Colonic mucosa (tissue), 4 donors: Measurements from ENCODE around the gene STOX1. TPM values are rescaled to one million over a fixed set of nuclear protein-coding genes. Genes with fewer than 3 reads are reported as not detected.
"Not testable (repeated sequence)": the region's sequence is repeated elsewhere in the genome, so short reads cannot be mapped to it uniquely, and the experiment has no call there.

Source experiments
- DNase-seq: peaks from one replicate; pipeline ENCODE4 v3.0.0-alpha.2; 2020
- H3K27ac ChIP-seq: fragments of 200-600 bp; one replicate; pipeline ENCODE4 v1.8.0; 2021
- H3K27me3 ChIP-seq: fragments of 200-600 bp; one replicate; pipeline ENCODE4 v1.8.0; 2021
- H3K36me3 ChIP-seq: fragments of 200-600 bp; one replicate; pipeline ENCODE4 v1.8.0; 2021
- H3K4me1 ChIP-seq: fragments of 200-600 bp; one replicate; pipeline ENCODE4 v1.8.0; 2021; ENCODE audit warnings: mild to moderate bottlenecking
- H3K4me3 ChIP-seq: fragments of 200-600 bp; one replicate; pipeline ENCODE4 v1.8.0; 2021
- H3K9ac ChIP-seq, 2 donors: one replicate each; pipeline ENCODE4 v1.7.0; 2013; ENCODE audit warnings: control low read depth in 2 of 2, low read depth in 2 of 2, low read length in 2 of 2
- H3K9me3 ChIP-seq: fragments of 200-600 bp; one replicate; pipeline ENCODE4 v1.8.0; 2021
- intact Hi-C: fragments of 100-400 bp; cut with DNase I; formaldehyde crosslinking; loops from one replicate; pipeline ENCODE4 v1.14.1; 2022
- total RNA-seq, 2 donors: library from RNA; stranded (reverse); fragmentation: NEBNext Ultra II Directional in 1 of 2; extraction: Animal tissue kit (Norgen Biotek cat#: 25700) in 1 of 2; gene quantifications; one replicate each; pipeline ENCODE4 v1.2.1, GENCODE V29; 2021
- TF ChIP-seq, protein P1 (sequence below): fragments of 200-600 bp; IDR thresholded peaks from one replicate; pipeline ENCODE4 v1.8.0; 2022; ENCODE audit warnings: antibody characterized with exemption, mild to moderate bottlenecking
- donor health status: healthy.
- donor health status: DM: no; HTN: no; CAD: no.
- donor health status: DM: no; HTN: no; CAD: no.

STOX1 gene
- total RNA-seq, 2 donors from 2014 or later: 0.74 to 3.2 TPM

DNA sequence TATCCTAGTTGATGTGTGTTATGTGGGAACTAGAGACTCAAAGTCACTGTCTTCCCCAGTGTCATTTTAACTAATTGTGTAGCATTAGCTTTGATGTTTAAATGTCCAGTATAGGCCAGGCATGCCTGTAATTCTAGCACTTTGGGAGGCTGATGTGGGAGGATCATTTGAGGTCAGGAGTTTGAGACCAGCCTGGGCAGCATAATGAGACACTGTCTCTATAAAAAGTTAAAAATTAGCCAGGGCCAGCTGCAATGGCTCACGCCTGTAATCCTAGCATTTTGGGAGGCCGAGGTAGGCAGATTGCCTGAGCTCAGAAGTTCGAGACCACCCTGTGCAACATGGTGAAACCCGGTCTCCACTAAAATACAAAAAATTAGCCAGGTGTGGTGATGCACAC, 98.2 kb downstream of the STOX1 start:
- no peaks in the 10 kb centered on the region for H3K27me3 ChIP-seq
- no peak overlapping the region for H3K4me3 ChIP-seq
- intact Hi-C loops: no loop called here
- no peaks in the 10 kb centered on the region for H3K36me3 ChIP-seq
- H3K9me3 ChIP-seq: no peaks in the 10 kb centered on the region
- H3K4me1 ChIP-seq: no peaks in the 10 kb centered on the region
- TF ChIP-seq, protein P1, sequence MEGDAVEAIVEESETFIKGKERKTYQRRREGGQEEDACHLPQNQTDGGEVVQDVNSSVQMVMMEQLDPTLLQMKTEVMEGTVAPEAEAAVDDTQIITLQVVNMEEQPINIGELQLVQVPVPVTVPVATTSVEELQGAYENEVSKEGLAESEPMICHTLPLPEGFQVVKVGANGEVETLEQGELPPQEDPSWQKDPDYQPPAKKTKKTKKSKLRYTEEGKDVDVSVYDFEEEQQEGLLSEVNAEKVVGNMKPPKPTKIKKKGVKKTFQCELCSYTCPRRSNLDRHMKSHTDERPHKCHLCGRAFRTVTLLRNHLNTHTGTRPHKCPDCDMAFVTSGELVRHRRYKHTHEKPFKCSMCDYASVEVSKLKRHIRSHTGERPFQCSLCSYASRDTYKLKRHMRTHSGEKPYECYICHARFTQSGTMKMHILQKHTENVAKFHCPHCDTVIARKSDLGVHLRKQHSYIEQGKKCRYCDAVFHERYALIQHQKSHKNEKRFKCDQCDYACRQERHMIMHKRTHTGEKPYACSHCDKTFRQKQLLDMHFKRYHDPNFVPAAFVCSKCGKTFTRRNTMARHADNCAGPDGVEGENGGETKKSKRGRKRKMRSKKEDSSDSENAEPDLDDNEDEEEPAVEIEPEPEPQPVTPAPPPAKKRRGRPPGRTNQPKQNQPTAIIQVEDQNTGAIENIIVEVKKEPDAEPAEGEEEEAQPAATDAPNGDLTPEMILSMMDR: no peak
- H3K27ac ChIP-seq: no peak overlapping the region
- DNase-seq: no peak
- no peak overlapping the region for H3K9ac ChIP-seq

DNA sequence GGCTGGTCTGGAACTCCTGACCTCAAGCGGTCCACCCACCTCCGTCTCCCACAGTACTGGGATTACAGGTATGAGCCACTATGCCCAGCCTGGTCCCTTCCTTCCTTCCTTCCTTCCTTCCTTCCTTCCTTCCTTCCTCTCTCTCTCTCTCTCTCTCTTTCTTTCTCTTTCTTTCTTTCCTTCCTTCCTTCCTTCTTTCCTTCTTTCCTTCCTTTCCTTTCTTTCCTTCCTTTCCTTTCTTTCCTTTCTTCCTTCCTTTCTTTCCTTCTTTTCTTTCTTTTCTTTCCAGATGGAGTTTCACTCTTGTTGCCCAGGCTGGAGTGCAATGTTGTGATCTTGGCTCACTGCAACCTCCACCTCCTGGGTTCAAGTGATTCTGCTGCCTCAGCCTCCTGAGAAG, 101.8 kb downstream of the STOX1 start:
- intact Hi-C loops: not testable (repeated sequence)

DNA sequence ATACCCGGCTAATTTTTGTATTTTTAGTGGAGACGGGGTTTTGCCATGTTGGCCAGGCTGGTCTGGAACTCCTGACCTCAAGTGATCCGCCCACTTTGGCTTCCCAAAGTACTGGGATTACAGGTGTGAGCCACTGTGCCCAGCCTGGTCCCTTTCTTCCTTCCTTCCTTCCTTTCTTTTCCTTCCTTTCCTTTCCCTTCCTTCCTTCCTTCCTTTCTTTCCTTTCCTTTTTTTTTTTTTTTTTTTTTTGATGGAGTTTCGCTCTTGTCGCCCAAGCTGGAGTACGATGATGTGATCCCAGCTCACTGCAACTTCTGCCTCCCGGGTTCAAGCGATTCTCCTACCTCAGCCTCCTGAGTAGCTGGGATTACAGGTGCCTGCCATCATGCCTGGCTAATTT, 102.6 kb downstream of the STOX1 start:
- DNase-seq, H3K9me3 ChIP-seq, H3K9ac ChIP-seq, H3K4me1 ChIP-seq, H3K4me3 ChIP-seq, H3K36me3 ChIP-seq, H3K27ac ChIP-seq, H3K27me3 ChIP-seq, intact Hi-C loops: not testable (repeated sequence)

More for the DNA sequence above, 101.8 kb downstream of the STOX1 start:
- H3K4me1 ChIP-seq, H3K27me3 ChIP-seq, H3K4me3 ChIP-seq, H3K27ac ChIP-seq, H3K9ac ChIP-seq, H3K36me3 ChIP-seq, H3K9me3 ChIP-seq, DNase-seq: not testable (repeated sequence)

DNA sequence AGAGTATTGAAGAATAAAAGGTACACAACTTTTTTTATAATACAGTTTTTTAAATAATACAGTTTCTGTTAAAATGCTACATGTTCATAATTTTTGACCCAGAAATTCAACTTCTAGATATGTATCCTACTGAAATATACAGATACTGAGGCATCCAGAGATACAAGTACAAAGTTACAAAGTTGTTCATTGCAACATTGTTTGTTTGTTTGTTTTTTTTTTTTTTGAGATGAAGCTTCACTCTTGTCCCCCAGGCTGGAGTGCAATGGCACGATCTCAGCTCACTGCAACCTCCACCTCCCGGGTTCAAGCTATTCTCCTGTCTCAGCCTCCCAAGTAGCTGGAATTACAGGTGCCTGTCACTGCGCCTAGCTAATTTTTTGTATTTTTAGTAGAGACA, 105.5 kb downstream of the STOX1 start:
- H3K27ac ChIP-seq, H3K4me3 ChIP-seq, H3K4me1 ChIP-seq, intact Hi-C loops, H3K9ac ChIP-seq, H3K9me3 ChIP-seq, DNase-seq, H3K36me3 ChIP-seq, H3K27me3 ChIP-seq: not testable (repeated sequence)

DNA sequence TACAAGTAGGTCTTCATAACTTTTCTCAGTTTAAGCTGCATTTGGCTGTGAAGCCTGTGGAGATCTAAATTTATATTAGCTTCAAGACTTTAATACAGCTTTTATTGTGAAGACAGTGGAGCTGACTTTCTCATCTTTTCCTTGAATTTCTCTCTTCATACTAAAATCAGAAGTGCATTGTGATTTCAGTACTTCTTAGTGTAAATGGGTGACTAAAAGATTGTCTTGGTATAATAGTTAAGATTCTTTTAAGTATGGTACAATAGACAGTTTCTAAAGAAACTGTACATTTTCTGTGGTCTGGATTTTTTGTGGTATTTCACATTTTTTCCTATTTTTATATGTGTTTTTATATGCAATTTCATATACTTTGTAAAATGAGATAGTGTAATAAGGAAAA, 107.7 kb downstream of the STOX1 start:
- H3K9me3 ChIP-seq: no peaks in the 10 kb centered on the region
- TF ChIP-seq, protein P1: no peak
- H3K9ac ChIP-seq: no peak overlapping the region
- no peak overlapping the region for H3K27ac ChIP-seq
- no peak for DNase-seq
- H3K4me3 ChIP-seq: no peak overlapping the region
- intact Hi-C loops: no loop called here
- no peaks in the 10 kb centered on the region for H3K4me1 ChIP-seq
- H3K27me3 ChIP-seq: no peaks in the 10 kb centered on the region
- H3K36me3 ChIP-seq: no peaks in the 10 kb centered on the region

DNA sequence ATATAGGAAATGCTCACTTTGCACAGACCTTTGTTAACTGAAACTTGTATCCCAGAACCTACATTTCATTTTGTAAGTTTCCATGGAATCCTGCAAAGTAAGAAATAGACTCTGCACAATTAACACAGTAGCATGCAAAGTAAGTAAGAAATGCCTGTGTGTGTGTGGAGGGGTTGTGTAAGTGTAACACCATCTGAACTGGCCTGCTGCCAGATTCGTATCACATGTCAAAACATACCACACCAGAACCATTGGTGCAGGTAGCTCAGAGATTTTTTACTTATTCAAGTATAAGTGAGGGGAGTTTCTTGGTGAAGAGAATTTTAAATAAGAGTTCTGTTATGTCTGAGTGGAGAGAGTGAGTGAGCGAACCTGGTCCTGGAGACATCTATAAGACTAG, 110.8 kb downstream of the STOX1 start:
- no peaks in the 10 kb centered on the region for H3K9me3 ChIP-seq

DNA sequence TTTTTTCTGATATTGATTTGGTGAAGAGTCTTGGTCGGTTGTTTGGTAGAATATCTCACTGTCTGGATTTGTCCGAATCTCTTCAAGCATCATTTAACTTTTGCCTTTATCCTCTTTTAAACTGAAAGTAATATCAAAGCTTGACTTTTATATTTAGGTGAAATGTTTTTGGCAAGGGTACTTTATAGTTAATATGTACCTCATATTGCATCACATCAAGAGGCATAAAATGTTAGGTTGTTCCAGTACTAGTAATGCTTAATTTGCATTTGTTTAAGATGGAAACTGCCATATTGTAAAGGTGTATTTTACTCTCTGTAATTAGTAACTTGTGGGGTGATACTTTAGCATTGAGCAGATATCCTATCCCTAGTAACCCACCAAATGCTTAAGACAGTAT, 111.6 kb downstream of the STOX1 start:
- H3K27ac ChIP-seq: no peak overlapping the region
- H3K9ac ChIP-seq: no peak overlapping the region
- intact Hi-C loops: no loop called here
- H3K36me3 ChIP-seq: no peaks in the 10 kb centered on the region
- TF ChIP-seq, protein P1: no peak
- H3K27me3 ChIP-seq: no peaks in the 10 kb centered on the region
- DNase-seq: no peak
- no peaks in the 10 kb centered on the region for H3K4me1 ChIP-seq
- no peaks in the 10 kb centered on the region for H3K9me3 ChIP-seq
- H3K4me3 ChIP-seq: no peak overlapping the region

More for the DNA sequence above, 110.8 kb downstream of the STOX1 start:
- Histone ChIP-seq H3K4me3 (no peak overlapping the region), H3K36me3 (no peaks in the 10 kb centered on the region), H3K27ac (no peak overlapping the region), H3K9ac (no peak overlapping the region), H3K27me3 (no peaks in the 10 kb centered on the region), H3K4me1 (no peaks in the 10 kb centered on the region)
- intact Hi-C loops: no loop called here
- TF ChIP-seq, protein P1: no peak
- DNase-seq: no peak

DNA sequence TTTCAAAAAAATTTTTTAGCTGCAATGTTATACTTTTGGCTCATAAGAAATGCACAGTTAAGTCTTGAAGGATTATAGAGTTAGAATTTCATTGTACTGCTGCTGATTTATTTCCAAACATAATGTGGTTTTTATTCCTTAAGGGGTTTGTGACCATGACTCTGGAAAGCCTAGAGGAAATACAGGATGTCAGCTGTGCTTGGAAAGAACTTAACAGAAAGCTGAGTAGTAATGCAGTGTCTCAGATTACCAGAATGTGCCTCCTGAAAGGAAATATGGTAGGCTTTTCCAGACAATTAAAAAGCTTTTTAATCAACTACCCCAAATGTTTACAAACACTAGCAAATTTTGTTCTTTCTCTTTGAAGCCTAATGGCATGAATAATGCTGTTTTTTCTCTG, 113.6 kb downstream of the STOX1 start:
- H3K27ac ChIP-seq, H3K4me1 ChIP-seq, H3K27me3 ChIP-seq, H3K4me3 ChIP-seq, DNase-seq, intact Hi-C loops, H3K9me3 ChIP-seq, H3K36me3 ChIP-seq, H3K9ac ChIP-seq: not testable (repeated sequence)
